ENCODE data around the gene PARD3.

GRCh38 chr10:34722404-34722803, 92.7 kb downstream of the PARD3 start:
- TF ChIP-seq, protein P1, sequence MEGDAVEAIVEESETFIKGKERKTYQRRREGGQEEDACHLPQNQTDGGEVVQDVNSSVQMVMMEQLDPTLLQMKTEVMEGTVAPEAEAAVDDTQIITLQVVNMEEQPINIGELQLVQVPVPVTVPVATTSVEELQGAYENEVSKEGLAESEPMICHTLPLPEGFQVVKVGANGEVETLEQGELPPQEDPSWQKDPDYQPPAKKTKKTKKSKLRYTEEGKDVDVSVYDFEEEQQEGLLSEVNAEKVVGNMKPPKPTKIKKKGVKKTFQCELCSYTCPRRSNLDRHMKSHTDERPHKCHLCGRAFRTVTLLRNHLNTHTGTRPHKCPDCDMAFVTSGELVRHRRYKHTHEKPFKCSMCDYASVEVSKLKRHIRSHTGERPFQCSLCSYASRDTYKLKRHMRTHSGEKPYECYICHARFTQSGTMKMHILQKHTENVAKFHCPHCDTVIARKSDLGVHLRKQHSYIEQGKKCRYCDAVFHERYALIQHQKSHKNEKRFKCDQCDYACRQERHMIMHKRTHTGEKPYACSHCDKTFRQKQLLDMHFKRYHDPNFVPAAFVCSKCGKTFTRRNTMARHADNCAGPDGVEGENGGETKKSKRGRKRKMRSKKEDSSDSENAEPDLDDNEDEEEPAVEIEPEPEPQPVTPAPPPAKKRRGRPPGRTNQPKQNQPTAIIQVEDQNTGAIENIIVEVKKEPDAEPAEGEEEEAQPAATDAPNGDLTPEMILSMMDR (IDR thresholded peaks at IDR 0.05; ENCODE audit: low read depth, low read length, poor library complexity, severe bottlenecking): no peak
- no peak for TF ChIP-seq EZH2phosphoT487 (IDR thresholded peaks at IDR 0.05; ENCODE audit: borderline replicate concordance, low read length)
